Muscle of leg (tissue), 11 donors: ENCODE data around the gene ELL3. TPM values are rescaled to one million over a fixed set of nuclear protein-coding genes. Genes with fewer than 3 reads are reported as not detected.
"Not testable (repeated sequence)": the region's sequence is repeated elsewhere in the genome, so short reads cannot be mapped to it uniquely, and the experiment has no call there.

Experiments used
- DNase-seq: peaks from one replicate; pipeline ENCODE4 v3.0.0; 2013
- H3K27ac ChIP-seq: one replicate; pipeline ENCODE4 v1.5.1; 2013; ENCODE audit warnings: mild to moderate bottlenecking, low read length, control low read depth
- H3K27me3 ChIP-seq: one replicate; pipeline ENCODE4 v1.6.1; 2013; ENCODE audit warnings: low read length; ENCODE audit not compliant: control insufficient read depth, insufficient read depth
- H3K36me3 ChIP-seq: one replicate; pipeline ENCODE4 v1.6.1; 2013; ENCODE audit warnings: low read length; ENCODE audit not compliant: control insufficient read depth, insufficient read depth
- H3K4me1 ChIP-seq: one replicate; pipeline ENCODE4 v1.6.1; 2013; ENCODE audit warnings: low read length; ENCODE audit not compliant: control insufficient read depth, insufficient read depth
- H3K4me3 ChIP-seq: one replicate; pipeline ENCODE4 v1.5.1; 2013; ENCODE audit warnings: low read length, control low read depth
- H3K9me3 ChIP-seq: replicated peaks from 2 replicates; pipeline ENCODE4 v1.6.1; 2013; ENCODE audit warnings: low read depth, low read length; ENCODE audit not compliant: control insufficient read depth
- WGBS: methylation state at CpG from one replicate; pipeline ENCODE4 v1.1.5; 2013; ENCODE audit warnings: missing lambda C conversion rate; ENCODE audit not compliant: insufficient coverage; 5-methylcytosine and 5-hydroxymethylcytosine counted together
- polyA plus RNA-seq, 8 donors: library from polyadenylated mRNA; unstranded; fragments of 120-200 nt; gene quantifications; one replicate each; pipeline versions ENCODE4 v1.2.1 to v1.2.3, GENCODE V29; 2013; ENCODE audit warnings: inconsistent platforms in 1 of 8, low replicate concordance in 1 of 8; ENCODE audit not compliant: insufficient read length in 8 of 8, insufficient read depth in 1 of 8
- total RNA-seq: library from RNA; stranded (reverse); fragments of 120-200 nt; gene quantifications from one replicate; pipeline ENCODE4 v1.2.4, GENCODE V29; 2013

The ELL3 gene
- total and polyA plus RNA-seq, 9 donors: 1.9 to 4.2 (median 2.7) TPM

- WGBS: no CpG with 5 or more reads among the region's 5 CpGs
- no peak overlapping the region for H3K27ac ChIP-seq
Observed at GRCh38 chr15:43769584-43770228, 7.1 kb downstream of the ELL3 start.

GRCh38 chr15:43763819-43764446 is 12.8 kb downstream of the ELL3 start:
- H3K36me3 ChIP-seq: peaks cover 48% of the 10 kb centered on the region
- no peak for DNase-seq
- no peaks in the 10 kb centered on the region for H3K27me3 ChIP-seq
- H3K4me1 ChIP-seq: no peaks in the 10 kb centered on the region
- no peak overlapping the region for H3K27ac ChIP-seq
- no peak overlapping the region for H3K4me3 ChIP-seq
- H3K9me3 ChIP-seq: no peaks in the 10 kb centered on the region
- 80% methylated on average over 1 of the region's 2 CpGs for WGBS

More at GRCh38 chr15:43769584-43770228, 7.1 kb downstream of the ELL3 start:
- Histone ChIP-seq H3K4me1 (no peaks in the 10 kb centered on the region), H3K27me3 (no peaks in the 10 kb centered on the region), H3K9me3 (no peaks in the 10 kb centered on the region), H3K4me3 (no peak overlapping the region), H3K36me3 (peaks cover 64% of the 10 kb centered on the region)
- DNase-seq: peak; percentile 44

- 63% methylated on average over 4 of the region's 6 CpGs for WGBS
- Histone ChIP-seq H3K27ac (no peak overlapping the region), H3K4me1 (no peaks in the 10 kb centered on the region), H3K36me3 (peaks cover 41% of the 10 kb centered on the region), H3K9me3 (no peaks in the 10 kb centered on the region), H3K27me3 (no peaks in the 10 kb centered on the region), H3K4me3 (no peak overlapping the region)
- DNase-seq: no peak
Observed at GRCh38 chr15:43762824-43763223, 13.9 kb downstream of the ELL3 start.

- H3K4me3 ChIP-seq: no peak overlapping the region
- peaks cover 12% of the 10 kb centered on the region for H3K36me3 ChIP-seq
- H3K4me1 ChIP-seq: peaks cover 4% of the 10 kb centered on the region
- 86% methylated on average over 4 of the region's 6 CpGs for WGBS
- no peak for DNase-seq
- H3K27ac ChIP-seq: no peak overlapping the region
- H3K27me3 ChIP-seq: no peaks in the 10 kb centered on the region
- no peaks in the 10 kb centered on the region for H3K9me3 ChIP-seq
Observed at GRCh38 chr15:43751885-43752284, 24.9 kb downstream of the ELL3 start.

GRCh38 chr15:43749690-43750345 is 26.9 kb downstream of the ELL3 start:
- WGBS: no CpG with 5 or more reads among the region's 12 CpGs
- H3K4me1 ChIP-seq: peaks cover 8% of the 10 kb centered on the region

GRCh38 chr15:43748376-43748775 is 28.4 kb downstream of the ELL3 start:
- H3K27me3 ChIP-seq: no peaks in the 10 kb centered on the region
- WGBS: no CpG with 5 or more reads among the region's 3 CpGs
- H3K36me3 ChIP-seq: peaks cover 2% of the 10 kb centered on the region
- no peak overlapping the region for H3K27ac ChIP-seq
- peaks cover 8% of the 10 kb centered on the region for H3K4me1 ChIP-seq
- no peaks in the 10 kb centered on the region for H3K9me3 ChIP-seq
- peak; percentile 32 for DNase-seq
- no peak overlapping the region for H3K4me3 ChIP-seq

More at GRCh38 chr15:43749690-43750345, 26.9 kb downstream of the ELL3 start:
- Histone ChIP-seq H3K27ac (no peak overlapping the region), H3K27me3 (no peaks in the 10 kb centered on the region), H3K9me3 (no peaks in the 10 kb centered on the region), H3K4me3 (no peak overlapping the region), H3K36me3 (peaks cover 5% of the 10 kb centered on the region)
- DNase-seq: peak; percentile 31

GRCh38 chr15:43746903-43747309 is 29.9 kb downstream of the ELL3 start:
- peak overlapping the region; percentile 85 for H3K4me3 ChIP-seq
- DNase-seq: peak; percentile 48
- H3K36me3 ChIP-seq, H3K27me3 ChIP-seq, H3K4me1 ChIP-seq, H3K9me3 ChIP-seq: not testable (repeated sequence)
- 0% methylated on average over 4 of the region's 12 CpGs for WGBS
- H3K27ac ChIP-seq: peak overlapping the region; percentile 92

- peak; percentile 97 for DNase-seq
- H3K27me3 ChIP-seq, H3K4me1 ChIP-seq, H3K36me3 ChIP-seq, H3K9me3 ChIP-seq: not testable (repeated sequence)
- peak within 1 kb of the TSS; percentile 85 for H3K4me3 ChIP-seq
- 0% methylated on average over 78 of the region's 84 CpGs for WGBS
- peak within 1 kb of the TSS; percentile 92 for H3K27ac ChIP-seq
Observed at GRCh38 chr15:43746245-43746902, 30.4 kb downstream of the ELL3 start, which contains the start of gene PDIA3. Gene PDIA3, plus strand, starts transcription at chr15:43746438. Its CDS starts 102 bp downstream, at chr15:43746540.

- H3K27ac ChIP-seq: no peak overlapping the region
- no peaks in the 10 kb centered on the region for H3K9me3 ChIP-seq
- no peak for DNase-seq
- no peaks in the 10 kb centered on the region for H3K4me1 ChIP-seq
- peaks cover 2% of the 10 kb centered on the region for H3K27me3 ChIP-seq
- H3K4me3 ChIP-seq: no peak overlapping the region
- no peaks in the 10 kb centered on the region for H3K36me3 ChIP-seq
- WGBS: 73% methylated on average over 4 of the region's 6 CpGs
Observed at GRCh38 chr15:43735416-43735815, 41.4 kb downstream of the ELL3 start.
